NB4 (cell line): ENCODE results near the gene EEF1A2.

Experiments used
- DNase-seq: peaks from one replicate; pipeline ENCODE4 v3.0.0; 2010; ENCODE audit warnings: low read depth
- H3K4me3 ChIP-seq: one replicate; pipeline ENCODE4 v1.5.1; 2011; ENCODE audit warnings: mild to moderate bottlenecking, low read depth, low read length, moderate library complexity
- MYC ChIP-seq: IDR thresholded peaks from 2 replicates; pipeline ENCODE4 v1.6.1; 2011; ENCODE audit warnings: low read depth, low read length
- POLR2A ChIP-seq: IDR thresholded peaks from 2 replicates; pipeline ENCODE4 v1.6.1; 2011; ENCODE audit warnings: mild to moderate bottlenecking; ENCODE audit not compliant: insufficient read length; ENCODE audit errors: extremely low read depth
- TF ChIP-seq, protein P1 (sequence below): IDR thresholded peaks from 2 replicates; pipeline ENCODE4 v1.6.1; 2011; ENCODE audit warnings: low read depth, low read length
- TF ChIP-seq, protein P2 (sequence below): IDR thresholded peaks from one replicate; pipeline ENCODE4 v1.5.1; 2012; ENCODE audit warnings: low read depth, low read length

The EEF1A2 gene

DNA sequence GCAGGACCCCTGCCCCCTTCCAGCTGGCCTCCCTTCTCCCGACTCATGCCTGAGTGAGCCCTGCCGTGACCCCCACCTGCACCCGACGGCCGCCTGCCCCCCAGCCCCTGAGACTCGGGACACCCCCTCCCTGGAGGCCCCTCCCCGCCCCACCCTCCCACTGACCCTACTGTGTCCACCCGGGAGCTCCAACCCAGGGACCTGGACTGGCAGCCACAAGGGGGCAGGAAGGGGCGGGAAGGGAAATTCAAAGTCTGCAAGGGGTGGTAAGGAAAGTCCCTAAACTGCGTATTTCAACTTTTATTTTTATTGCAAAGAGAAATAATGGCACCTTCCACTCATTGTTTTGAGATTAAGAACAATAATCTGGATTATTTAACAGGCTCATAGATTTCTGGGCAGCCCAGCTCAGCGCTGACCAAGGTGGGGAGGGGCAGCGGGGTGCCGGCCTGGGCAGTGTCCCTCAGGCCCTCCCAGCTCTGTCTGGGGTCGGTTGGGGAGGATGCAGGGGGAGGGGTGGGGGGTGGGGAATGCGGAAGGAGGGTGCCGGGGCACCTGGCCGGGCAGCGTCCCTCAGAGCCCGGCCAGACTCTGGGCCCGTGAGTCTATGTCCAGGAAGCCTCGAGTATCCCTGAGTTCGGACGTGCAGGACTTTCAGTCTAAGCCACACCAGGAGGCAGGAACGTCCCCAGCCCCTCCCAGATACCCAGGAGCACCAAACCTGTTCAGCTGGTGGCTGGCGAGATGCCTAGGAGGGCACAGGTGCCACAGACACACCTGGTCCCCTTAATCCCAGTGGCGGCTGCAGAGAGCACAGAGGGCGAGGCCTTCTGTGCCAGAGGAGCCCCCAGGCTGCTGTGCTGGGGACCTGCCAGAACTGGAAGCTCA, 39.6 kb upstream of the EEF1A2 start:
- DNase-seq = no peak
- no peak overlapping the region for H3K4me3 ChIP-seq
- no peak for TF ChIP-seq POLR2A
- TF ChIP-seq, protein P1, sequence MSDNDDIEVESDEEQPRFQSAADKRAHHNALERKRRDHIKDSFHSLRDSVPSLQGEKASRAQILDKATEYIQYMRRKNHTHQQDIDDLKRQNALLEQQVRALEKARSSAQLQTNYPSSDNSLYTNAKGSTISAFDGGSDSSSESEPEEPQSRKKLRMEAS = no peak
- 0 out of 2 replicates have a peak, but pooled peaks have one; percentile 0 for TF ChIP-seq MYC
- TF ChIP-seq, protein P2, sequence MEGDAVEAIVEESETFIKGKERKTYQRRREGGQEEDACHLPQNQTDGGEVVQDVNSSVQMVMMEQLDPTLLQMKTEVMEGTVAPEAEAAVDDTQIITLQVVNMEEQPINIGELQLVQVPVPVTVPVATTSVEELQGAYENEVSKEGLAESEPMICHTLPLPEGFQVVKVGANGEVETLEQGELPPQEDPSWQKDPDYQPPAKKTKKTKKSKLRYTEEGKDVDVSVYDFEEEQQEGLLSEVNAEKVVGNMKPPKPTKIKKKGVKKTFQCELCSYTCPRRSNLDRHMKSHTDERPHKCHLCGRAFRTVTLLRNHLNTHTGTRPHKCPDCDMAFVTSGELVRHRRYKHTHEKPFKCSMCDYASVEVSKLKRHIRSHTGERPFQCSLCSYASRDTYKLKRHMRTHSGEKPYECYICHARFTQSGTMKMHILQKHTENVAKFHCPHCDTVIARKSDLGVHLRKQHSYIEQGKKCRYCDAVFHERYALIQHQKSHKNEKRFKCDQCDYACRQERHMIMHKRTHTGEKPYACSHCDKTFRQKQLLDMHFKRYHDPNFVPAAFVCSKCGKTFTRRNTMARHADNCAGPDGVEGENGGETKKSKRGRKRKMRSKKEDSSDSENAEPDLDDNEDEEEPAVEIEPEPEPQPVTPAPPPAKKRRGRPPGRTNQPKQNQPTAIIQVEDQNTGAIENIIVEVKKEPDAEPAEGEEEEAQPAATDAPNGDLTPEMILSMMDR = no peak

DNA sequence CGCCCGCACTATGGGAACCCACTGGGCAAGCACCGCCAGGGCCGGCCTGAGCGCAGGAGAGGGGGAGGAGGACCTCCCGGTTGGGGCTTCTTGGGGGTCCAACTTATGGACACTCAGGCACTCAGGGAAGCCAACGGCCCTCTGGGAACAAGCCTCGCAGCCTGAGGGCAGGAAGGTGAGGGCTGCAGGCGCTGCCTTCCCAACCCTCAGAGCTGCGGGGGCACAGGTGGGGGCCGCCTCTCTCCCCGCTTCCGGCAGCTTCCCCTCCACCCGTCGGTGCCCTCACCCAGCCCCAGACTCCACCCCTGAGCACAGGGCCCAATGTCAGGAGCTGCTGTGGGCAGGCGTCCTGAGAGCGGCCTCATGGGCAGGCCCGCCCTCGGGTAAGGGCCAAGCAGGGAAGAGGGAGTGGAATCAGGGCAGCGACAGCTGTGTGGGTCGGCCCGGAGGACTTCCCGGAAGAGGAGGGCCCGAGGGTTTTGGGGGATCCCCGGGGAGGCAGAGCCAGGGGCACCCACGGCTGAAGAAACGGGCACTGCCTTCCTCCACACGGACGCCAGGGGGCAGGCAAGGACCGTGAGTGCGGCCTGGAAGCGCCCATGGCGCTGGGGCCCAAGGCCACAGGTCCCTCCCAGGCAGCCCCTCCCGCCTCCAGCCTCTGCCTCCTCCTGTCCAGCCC, 38.8 kb upstream of the EEF1A2 start:
- peak; percentile 94 for DNase-seq
- H3K4me3 ChIP-seq = peak overlapping the region; percentile 43
- TF ChIP-seq, protein P1 = peak; percentile 51; the same call in 1 of the 2 replicates
- TF ChIP-seq MYC (peak; percentile 45; the same call in 1 of the 2 replicates), POLR2A (no peak)
- TF ChIP-seq, protein P2 = peak; percentile 88

DNA sequence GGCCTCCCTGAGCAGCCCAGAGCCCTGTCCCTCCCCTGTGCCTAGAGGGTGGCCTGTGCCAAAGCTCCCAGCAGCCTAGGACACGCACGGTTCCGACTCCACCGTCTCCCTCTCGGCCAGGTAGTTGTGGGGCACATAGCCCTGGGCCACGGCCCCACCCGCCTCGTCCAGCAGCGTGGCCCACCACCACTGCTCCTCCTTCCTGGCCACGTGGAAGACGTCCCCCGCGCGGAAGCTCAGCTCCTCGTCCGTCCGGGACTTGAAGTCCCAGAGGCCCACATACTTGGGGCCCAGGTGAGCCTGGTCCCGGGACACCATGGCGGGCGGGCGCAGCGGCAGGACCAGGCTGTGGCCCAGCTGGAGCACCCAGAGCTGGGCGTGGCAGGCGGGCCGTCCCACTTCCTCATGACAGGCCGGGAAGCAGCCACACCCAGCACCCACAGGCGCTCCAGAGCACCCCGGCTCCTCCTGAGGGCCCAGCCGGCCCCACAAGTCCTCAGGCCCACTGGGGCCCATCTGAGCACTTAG, 38.2 kb upstream of the EEF1A2 start, which contains the start of gene PTK6:
Gene PTK6 (minus strand): TSS at position 380 of the 528 bp plus-strand sequence. CDS start 62 bp downstream, at position 318.
- TF ChIP-seq, protein P2 = no peak
- TF ChIP-seq MYC (peak; percentile 62; the same call in 1 of the 2 replicates), POLR2A (no peak)
- peak within 1 kb of the TSS; percentile 43 for H3K4me3 ChIP-seq
- peak; percentile 75 for DNase-seq

DNA sequence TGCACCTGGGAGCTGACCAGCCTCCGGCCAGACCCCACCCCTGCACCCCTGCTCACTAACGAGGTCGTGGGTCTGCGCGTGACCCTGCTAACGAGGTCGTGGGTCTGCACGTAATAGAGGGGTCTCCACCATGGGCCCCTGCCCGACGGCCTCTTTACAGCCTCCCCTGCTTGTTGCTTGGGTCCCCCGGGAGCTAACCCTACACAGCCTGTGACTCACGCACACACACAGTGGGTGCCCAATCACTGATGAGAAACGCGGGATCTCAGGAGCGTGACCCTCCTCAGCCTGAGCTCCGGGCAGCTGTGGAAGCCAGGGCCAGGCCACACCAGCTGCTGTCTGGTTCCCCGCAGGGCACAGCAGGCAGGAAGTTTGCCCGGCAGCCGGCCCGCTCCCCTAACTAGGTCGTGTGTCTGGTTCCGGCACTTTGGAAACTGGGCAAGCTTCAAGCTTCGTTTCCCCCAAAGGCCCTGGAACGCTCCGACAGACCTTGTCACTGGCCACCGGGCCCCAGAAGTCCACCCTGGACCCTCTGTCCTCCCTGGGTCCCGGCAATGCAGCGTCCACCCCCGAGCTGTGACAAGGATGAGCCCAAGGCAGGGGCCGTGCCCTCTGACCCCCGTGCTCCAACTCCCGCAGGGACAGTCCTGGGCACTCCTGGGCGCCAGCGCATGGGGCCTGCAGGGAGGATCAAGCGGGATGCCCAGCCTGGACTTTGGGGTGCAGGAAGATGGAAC, 37.5 kb upstream of the EEF1A2 start:
- peak; percentile 74 for DNase-seq
- TF ChIP-seq POLR2A = no peak
- TF ChIP-seq MYC = no peak
- TF ChIP-seq, protein P2 = no peak
- TF ChIP-seq, protein P1 = no peak
- H3K4me3 ChIP-seq = no peak overlapping the region

DNA sequence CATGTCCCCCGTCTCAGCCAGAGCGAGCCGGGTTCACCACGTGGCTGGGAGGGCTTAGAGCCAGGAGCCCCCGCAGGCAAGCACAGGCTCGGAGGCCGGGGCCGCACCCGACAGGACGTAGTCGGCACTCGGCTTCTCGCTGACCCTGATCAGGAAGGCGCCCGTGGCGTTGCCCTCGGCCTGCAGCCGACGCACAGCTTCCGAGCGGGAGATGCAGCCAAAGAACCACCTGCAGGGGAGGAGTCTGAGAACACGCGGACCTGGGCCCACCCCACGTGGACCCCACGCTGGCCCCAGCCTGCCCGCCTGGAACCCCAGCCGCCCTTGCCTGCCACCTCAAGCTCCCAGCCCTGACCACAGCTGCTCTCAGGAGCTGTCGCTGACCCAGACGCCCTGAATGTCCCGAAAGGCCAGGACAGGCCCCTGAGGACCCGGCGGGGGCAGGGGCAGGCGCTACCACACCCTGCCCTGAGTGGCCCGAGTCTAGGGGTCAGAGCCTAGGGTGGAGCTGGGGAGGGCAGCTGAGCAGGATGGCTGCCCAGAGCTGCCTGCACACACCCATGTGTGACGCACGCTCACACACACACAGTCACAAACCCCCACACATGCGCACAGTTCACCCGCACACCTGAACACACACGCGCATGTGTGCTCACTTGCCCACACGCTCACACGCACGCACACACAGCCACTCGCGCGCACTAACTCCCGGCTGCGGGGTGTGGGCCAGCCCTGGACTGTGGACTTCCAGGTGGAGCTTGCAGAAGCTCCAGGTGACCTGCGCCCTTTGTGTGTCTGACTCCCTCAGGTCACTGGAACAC, 36.2 kb upstream of the EEF1A2 start:
- H3K4me3 ChIP-seq = no peak overlapping the region
- TF ChIP-seq, protein P1 = no peak
- TF ChIP-seq POLR2A (no peak), MYC (no peak)
- TF ChIP-seq, protein P2 = no peak
- no peak for DNase-seq
